NCI-H1048 (cell line): Measurements from ENCODE around the gene COL4A3.
"Not testable (repeated sequence)": the region's sequence is repeated elsewhere in the genome, so short reads cannot be mapped to it uniquely, and the experiment has no call there.

Source experiments
- DNase-seq: peaks from one replicate; lab custom pipeline; 2025; lab: John Stamatoyannopoulos, UW

COL4A3 gene

DNA sequence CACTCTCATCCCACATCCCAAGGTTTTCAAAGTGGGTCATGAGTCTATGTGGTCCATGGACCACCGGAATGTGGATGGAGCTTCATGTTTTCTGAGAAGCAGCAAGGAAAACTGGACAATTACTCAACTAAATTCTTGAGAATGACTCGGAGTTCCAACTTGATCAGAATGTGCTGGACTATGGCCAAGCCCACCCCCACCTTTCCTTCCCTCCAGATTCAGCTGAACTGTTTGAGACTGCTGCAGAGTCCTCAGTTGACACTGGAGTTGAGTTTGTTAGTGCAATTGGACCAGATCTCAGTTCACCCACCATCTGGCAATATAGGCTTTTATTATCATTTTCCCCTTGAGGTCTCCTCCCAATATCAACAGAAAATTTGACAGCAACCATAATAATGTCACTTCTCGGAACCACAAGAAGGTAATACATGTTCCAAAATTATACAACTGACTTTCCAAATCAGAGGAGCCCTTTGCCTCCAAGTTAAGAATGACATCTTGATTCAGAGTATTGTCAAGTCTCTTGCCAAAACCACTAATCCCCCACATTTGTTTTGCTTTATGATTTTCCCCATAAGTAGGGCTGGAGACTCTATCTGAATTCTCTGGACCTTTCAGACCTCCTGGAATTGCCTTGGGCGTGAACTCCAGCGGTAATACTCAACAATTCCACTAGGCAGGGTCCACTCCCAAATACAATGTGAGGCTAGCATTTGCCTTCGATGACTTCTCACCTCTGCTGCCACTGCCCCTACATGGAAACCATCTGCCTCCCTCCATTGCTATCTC is 9.2 kb upstream of the COL4A3 start:
- DNase-seq: no peak

DNA sequence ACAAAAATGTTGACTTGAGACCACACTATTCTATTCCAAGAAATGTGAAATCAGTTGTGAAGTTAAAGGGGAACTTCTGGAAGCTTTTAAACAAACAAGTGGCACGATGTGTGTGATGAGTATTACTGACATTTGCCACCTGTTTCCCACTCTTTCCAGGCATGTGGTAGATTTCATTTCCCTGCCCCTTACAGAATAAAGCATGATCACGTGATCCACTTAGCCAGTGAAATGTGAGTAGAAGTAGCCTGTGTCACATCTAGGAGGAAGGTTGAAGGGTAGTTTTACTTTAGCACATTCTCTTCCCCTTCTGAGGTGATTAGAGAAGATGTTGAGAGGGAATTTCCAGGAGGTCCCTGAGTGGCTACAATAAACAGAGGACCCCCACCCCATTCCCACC is 4.3 kb upstream of the COL4A3 start:
- no peak for DNase-seq

DNA sequence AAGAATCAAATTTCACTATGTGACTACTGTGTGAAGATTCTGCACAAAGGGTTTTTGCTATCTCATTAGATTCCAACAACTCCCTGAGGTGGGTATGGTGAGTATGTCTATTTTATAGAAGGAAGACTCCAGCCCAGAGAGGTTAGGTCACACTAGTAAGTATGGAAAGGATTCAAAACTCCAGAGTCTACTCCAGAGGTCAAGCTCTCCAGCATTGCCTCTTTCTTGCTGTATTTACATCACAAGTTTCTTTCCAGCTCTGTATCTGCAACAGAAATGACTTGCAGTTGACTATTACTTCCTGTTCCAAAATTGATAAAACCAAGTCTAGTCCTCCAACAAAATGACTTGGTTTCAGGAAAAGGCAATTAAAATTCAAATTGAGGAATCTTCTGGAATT is 2.5 kb upstream of the COL4A3 start:
- no peak for DNase-seq

DNA sequence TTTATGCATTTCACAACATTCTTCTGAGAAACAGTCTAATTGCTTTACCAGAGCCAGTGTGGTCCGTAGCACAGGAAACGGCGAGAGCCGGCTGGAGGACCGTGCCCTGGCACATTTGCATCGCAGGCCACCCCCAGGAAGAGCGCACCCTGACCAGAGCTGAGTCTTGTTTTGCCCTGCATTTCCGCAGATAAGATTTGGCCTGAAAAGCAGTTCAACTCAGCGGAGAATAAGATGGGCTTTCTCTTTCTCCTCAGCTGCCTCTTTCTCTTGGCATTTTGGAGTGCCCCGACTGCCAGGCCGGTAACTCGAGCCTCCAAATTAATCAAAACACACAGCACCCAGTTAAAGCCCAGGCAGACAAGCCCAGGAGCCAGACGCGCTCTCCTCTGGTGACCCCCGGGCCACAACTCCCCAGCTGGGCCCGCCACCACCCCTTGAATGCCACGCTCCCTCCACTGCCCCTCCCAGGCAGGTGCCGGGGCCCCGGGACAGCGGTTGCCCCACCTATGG is 883 bp upstream of the COL4A3 start:
- no peak for DNase-seq

DNA sequence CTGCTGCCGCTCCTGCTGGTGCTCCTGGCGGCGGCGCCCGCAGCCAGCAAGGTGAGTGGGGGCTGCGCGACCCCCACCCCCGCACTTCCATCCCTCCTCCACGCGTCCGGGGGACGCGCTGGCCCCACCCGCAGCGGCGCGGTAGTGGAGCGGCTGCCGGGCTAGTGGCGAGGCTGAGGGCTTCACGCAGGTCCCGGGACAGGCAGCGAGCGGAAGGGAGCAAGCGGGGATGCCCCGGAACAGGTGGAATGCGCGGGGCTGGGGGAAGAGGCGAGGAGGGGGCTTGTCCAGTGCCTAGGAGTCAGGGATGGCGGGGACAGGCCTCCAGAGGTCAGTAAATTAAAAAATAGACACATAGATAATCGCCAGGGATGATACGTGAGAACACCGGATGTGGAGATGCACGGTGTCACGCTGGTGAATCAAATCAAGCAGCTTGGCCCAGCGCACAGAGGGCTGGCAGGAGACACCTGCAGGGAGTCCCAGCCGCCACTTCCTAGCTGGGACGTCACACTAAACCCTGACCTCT is 403 bp downstream of the COL4A3 start:
- no peak for DNase-seq

DNA sequence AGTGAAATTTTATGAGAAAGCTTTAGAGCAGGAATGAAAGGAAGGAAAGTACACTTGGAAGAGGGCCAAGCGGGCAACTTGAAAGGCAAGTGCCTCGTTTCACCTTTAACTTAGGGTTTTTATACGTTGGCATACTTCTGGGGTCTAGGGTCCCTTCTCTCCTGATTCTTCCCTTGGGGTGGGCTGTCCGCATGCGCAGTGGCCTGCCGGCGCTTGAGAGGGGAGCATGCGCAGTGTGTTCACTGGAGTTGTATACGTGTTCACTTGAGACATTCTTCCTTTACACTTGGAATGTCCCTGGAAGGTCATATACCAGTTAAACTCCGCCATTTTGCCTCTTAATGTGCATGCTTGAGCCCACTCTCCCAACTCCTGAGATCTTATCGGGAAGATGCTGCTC is 7.4 kb downstream of the COL4A3 start:
- DNase-seq: not testable (repeated sequence)

DNA sequence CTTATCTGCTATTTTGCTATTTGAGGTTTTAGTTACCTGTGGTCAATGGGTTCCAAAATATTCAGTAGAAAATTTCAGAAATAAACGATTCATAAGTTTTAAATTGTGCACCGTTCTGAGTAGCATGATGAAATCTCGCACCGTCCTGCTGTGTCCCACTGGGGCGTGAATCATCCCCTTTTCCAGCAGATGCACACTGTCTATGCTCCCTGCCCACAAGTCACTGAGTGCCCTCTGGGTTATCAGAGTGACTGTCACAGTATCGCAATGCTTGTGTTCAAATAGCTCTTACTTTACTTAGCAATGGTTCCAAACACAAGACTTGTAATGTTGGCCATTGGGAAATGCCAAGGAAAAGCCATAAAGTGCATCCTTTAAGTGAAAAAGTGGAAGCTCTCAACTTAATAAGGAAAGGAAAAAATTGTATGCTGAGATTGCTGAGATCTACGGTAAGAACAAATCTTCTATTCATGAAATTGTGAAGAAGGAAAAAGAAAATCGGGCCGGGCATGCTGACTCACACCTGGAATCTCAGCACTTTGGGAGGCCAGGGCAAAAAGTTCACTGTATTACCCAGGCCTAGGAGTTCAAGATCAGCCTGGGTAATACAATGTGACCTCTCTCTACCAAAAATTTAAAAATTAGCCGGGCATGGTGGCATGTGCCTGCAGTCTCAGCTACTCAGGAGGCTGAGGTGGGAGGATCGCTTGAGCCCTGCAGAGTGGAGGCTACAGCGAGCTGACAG is 13.3 kb downstream of the COL4A3 start:
- DNase-seq: no peak

DNA sequence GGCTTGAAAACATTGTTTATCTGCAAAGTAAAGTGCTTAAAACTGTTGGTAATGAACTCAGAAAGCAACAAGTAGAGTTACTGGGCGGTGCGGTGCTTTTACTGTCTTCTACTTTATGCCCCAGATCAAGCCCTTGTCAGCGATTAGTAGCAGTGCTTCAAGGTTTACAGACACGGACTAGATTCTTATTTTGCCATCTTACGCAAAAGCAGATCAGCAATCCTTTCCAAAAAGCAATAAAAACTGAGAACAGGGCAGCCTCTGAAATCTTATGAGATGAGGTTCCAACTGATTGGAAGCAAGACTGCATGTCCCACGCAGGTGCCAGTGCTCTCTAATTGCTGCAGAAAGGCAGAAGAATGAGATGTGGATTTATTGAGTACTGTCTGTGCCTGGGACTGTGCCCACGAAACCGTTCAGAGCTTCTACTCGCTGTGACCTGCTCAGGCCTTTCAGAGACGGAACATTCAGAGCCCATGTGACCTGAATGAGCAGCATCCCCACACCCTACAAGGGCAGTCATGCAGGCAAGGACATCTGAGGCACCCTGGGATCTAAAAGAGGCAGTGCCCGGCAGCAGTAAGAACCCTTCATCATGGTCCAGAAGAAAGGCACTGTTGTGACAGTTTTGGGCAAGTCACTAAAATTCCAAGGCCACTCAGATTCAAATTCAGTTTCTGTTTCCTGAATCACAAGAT is 15.7 kb downstream of the COL4A3 start:
- no peak for DNase-seq

DNA sequence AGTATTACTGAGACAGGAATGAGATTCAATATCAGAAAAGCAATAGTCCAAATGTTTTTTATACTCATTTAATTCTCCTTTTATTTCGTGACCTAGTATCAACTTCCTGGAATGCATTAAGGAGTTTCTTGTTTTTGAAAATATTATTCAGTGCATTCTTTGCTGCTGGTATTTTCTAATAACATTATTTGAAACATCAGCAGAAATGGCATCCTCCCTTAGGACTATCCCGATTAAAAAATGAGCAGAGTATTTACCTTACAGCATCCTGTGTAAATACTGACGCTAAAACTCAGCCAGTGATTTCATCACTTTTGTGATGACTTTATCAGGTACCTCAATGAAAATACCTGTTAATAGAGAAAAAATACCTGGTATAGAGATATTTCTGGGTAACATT is 16.3 kb downstream of the COL4A3 start:
- no peak for DNase-seq

DNA sequence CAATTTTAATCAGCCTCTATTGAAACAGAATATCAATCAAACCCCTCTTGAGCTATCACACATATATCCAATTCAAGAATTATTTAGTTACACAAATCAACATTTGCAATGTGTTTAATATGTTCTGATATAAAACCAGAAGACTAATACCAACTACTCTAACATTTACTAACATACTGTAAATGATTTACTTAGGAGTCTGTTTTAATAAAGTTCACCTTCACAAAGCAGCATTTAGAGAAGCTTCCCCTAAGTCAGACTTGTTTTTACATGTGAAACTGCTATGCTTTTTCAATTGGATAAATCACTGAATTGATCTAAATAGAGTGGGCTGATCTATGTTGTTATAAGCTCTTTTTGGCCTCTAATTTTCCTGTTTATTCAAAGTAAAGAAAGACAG is 18.3 kb downstream of the COL4A3 start:
- no peak for DNase-seq

DNA sequence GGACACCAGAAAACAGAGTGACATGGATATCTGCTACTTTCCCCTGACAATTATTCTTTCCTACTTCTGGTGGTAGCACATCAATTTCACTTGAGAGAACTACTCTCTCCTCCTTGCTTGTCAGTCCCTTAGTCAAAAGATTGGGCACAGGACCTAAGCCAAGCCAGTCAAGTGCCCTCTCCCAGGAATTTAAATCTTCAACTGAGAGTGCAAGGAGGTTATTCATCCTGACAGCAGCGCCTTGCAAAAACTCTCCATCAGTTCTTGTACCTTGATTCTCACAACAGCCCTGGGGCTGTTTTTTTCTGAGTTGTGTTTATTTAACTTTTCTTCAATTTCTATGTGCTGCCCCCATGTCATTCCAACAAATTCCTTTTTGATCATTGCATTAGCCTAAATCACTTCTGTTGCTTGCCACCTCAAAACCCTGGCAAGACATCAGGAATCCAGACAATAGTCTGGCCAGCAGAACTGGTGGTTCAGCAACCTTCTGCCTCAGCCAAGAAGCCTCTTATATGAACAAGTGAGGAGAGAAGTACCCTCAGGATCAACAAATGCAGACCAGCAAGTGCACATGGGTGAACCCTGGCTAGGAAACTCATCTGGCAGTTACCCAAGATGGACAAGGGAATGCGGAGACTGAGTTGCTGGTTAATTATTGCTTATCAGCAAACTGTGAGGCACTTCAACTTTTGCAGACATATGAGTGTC is 19.4 kb downstream of the COL4A3 start:
- no peak for DNase-seq

DNA sequence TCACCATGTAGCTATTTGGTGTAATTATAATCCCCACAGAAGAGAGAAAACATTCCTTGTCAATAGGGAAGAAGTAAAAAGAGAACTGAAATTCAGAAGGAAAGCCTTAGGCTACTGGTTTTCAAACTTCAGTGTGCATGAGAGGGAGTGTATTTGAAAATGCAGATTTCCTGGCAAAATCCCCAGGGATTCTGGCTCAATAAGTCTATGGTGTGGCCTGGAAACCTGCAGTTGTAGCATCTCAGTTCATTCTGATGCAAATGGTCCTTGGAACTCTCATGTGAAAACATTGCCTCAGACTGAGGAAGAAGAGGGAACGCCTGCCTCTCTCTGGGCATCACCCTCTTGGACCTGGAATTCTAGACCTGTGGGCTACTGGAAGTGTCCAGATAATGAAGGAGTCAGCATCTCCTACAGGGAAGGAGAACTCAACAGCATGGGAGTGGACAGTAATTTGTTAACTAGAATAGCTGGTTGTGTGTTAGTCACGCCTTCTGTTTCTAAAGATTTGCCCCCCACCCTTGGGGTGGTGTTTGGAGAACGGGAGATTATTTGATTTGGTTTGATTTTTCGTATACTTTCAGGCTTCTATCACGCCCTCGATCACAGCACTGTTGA is 21.3 kb downstream of the COL4A3 start:
- no peak for DNase-seq

DNA sequence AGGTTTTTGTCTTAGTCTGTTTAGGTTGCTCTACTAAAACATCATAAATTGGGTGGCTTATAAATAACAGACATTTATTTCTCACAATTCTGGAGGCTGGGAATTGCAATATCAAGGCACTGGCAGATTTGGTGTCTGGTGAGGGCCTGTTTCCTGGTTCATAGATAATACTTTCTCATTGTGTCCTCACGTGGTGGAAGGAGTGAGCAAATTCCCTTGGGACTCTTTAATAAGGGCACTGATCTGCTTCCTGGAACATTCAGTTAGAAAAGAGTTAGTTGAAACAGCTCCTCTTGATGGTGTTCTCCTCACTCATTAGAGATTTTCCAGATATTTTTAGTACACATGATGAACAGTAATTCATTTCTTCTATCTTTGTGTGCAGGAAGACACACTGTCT is 22.3 kb downstream of the COL4A3 start:
- no peak for DNase-seq

DNA sequence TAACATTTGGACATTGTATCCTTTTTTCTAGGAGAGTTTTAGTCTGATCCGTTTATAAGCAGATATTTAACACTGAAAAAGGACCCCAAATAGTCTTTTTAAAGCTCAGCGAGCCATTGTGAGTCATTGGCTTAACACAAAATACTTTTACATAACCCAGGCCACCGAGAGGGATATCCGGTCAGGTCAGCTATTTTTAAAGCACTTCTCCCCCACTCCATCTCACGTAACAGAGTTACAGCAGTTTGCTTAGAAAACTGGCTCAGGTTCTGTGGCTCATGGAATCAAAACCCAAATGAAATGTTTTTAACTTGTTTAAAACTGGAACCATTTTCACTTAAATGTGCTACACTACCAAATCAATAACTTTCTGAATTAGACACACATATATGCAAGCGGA is 23.9 kb downstream of the COL4A3 start:
- DNase-seq: no peak

DNA sequence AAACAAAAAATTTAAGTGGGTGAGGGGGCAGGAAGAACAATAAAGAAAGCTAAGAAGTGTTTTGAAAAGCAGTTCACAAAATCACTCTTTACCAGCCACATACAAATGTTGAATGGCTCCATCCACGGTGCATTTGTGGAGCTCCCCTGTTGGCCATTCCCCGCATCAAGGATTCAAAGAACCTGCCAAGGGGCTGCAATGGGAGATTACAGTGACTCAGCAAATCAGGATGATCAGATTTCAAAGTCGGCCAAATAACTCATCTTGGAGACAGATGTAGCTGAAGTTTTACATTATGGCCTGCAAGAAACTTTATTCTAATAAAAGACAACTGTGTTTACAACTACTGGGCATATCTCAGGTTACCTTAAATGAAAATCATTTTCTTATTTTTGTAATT is 26.9 kb downstream of the COL4A3 start:
- DNase-seq: no peak

DNA sequence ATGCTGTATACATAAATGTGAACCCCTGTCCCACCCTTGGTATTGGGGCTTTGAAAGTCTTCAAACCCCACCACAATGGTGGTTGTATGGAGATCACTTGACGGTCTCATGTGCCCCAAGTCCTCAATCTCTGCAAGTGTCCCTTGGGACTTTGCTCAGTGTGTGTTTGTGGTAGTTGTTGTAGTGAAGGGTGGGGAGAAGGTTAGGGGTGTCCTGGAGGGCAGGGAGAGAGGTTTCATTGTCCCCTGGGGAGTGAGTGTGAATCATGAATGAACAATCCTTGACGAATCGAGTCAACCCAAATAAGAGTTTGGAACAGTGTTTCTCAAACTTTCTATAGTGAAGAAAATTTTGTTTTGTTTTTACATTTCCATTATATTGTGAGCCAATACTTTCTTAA is 28.1 kb downstream of the COL4A3 start:
- DNase-seq: no peak

DNA sequence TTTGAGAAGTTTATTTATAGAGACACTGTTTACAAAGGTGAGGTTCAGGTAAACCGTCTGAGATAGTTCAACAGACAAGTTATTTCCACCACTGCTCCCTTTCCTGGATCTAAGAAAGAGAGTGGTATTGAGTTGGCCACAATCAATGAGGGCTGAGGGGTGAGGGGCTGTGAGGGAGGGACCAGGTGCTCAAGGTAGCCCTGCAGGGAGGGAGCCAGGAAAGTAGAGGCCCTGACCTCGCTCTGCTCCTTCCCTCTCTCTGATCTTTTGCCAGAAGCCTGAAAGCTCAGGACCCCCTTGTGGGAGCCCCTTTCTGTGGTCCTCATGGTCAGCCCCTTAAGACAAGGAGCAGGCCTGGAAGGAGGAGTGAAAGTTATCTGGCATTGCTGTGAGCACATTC is 29.8 kb downstream of the COL4A3 start:
- no peak for DNase-seq

DNA sequence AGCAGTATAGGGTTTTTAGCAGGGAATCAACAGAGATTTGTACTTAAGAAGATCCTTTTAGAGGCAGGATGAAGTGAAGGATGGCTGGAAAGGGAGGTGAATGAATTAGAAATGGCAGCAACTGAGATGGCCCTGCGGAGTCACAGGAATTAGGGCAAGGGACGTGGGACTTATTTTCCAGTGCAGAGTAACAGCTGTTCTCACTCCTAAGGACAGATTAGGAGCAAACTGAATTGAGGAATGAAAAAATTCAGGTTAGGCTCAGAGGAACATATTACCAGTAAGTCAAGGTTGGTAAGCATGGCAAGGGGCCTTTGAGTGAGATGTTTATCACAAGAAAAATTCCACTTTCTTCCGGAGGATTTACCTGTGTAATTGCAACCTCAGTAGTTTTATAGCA is 34.4 kb downstream of the COL4A3 start:
- no peak for DNase-seq

DNA sequence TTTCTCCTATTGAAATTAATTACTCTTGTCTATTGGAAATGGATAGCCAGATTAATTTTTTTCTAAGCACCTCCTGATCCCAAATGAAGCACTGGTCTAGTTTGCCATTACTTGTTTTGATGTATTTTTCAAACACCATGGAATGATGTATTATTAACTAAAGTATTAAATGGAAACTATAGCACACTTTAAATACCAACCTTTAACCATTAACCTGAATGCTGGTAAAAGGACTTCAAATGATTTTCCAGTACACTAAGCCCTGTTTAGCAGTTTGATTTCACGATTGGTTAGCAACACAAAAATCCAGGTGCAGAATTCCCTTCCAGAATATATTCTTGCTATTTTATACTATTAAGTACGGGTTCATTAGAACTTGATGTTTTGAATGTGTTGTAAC is 37.3 kb downstream of the COL4A3 start:
- no peak for DNase-seq

DNA sequence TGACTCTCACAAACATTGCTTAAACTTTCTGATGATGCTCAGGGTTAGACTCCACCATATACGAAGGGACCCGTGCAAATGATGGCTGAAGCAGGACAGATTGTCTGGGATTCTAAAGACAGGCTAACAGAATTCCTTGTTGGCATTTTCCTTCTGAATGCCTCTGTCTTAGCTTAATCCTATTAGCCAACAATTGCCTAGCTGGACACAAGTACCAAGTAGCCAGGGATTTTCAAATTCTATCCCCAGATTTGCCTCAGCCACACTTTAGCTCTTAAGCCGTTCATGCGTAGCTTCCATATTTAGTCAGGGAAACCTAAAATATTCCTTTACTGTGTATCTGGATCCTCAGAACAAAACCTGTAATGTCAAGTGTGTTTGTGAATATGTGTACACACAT is 40.0 kb downstream of the COL4A3 start:
- DNase-seq: no peak

DNA sequence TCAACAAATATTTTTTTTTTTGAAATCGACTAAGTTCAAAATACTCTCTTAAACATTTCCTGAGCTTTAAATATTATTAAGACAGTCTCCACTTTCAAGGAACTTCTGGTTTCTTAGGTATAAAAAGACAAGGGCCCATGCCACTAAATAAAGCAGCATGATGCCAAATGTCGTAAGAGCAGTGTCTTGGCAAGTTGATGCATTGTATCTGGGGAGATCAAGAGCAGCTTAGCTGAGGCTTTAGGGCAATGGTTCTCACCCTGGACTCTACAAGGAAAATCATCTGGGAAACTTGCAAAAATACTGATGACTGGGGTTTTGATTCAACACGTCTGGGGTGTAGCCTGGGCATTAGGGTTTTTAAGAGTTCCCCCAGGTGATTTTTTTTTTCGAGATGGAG is 41.3 kb downstream of the COL4A3 start:
- no peak for DNase-seq

DNA sequence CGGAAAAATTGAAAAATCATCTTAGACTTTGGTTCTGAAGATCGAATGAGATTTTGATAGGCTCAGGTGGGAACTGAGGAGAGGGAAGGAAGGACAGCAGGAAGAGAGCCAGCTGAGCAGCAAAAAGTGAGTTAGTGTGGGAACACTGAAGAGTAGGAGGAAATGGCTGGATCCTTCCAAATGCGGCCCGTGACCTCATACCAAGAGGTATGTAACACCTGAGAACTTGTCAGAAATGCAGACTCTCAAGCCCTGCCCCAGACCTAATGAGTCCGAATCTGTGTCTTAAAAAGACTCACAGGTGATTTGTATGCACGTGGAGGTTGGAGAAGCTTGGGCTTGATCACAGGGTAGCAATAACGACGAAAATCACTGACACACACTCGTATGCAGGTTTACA is 42.0 kb downstream of the COL4A3 start:
- DNase-seq: no peak
